Lung (tissue), 12 donors: Measurements from ENCODE around the gene KRTAP10-8. TPM values are rescaled to one million over a fixed set of nuclear protein-coding genes. Genes with fewer than 3 reads are reported as not detected.

Experiments used
- ATAC-seq: fragments of 200-7000 bp; cut with Tn5 transposase; one replicate; pipeline ENCODE4 v1.9.1; 2020; ENCODE audit warnings: moderate number of reproducible peaks; ENCODE audit not compliant: insufficient read depth, low FRiP score
- DNase-seq, 3 donors: peaks; one replicate each; pipeline ENCODE4 v3.0.0-alpha.2; 2013 to 2017
- H3K27ac ChIP-seq, 2 donors: one replicate each; pipeline ENCODE4 v1.5.1; 2013; ENCODE audit warnings: mild to moderate bottlenecking in 2 of 2, moderate library complexity in 2 of 2, control low read depth in 1 of 2, inconsistent platforms in 1 of 2, low read depth in 1 of 2, low read length in 1 of 2
- H3K27me3 ChIP-seq, 3 donors: one replicate each; pipeline ENCODE4 v1.5.1; 2013; ENCODE audit warnings: low read length in 2 of 3; ENCODE audit not compliant: control insufficient read depth in 3 of 3, insufficient read depth in 3 of 3
- H3K36me3 ChIP-seq, 4 donors: one replicate each; pipeline ENCODE4 v1.5.1; 2013; ENCODE audit warnings: low read length in 4 of 4, mild to moderate bottlenecking in 1 of 4, moderate library complexity in 1 of 4; ENCODE audit not compliant: control insufficient read depth in 4 of 4, insufficient read depth in 4 of 4
- H3K4me1 ChIP-seq, 5 donors: one replicate each; pipeline ENCODE4 v1.5.1; 2013; ENCODE audit warnings: low read length in 5 of 5, mild to moderate bottlenecking in 2 of 5, moderate library complexity in 1 of 5; ENCODE audit not compliant: control insufficient read depth in 5 of 5, insufficient read depth in 5 of 5
- H3K4me3 ChIP-seq: one replicate; pipeline ENCODE4 v1.5.1; 2013; ENCODE audit warnings: mild to moderate bottlenecking, control low read depth, moderate library complexity
- H3K9ac ChIP-seq, 2 donors: one replicate each; pipeline ENCODE4 v1.5.1; 2013; ENCODE audit warnings: low read length in 2 of 2, control low read depth in 1 of 2; ENCODE audit not compliant: insufficient read depth in 1 of 2
- H3K9me3 ChIP-seq, 4 donors: one replicate each; pipeline ENCODE4 v1.5.1; 2013; ENCODE audit warnings: low read length in 3 of 4, mild to moderate bottlenecking in 1 of 4, moderate library complexity in 1 of 4; ENCODE audit not compliant: control insufficient read depth in 4 of 4, insufficient read depth in 3 of 4
- CTCF ChIP-seq: IDR thresholded peaks from 2 replicates; pipeline ENCODE4 v1.5.1; 2012; ENCODE audit warnings: mild to moderate bottlenecking; ENCODE audit errors: control extremely low read depth, extremely low read depth
- WGBS, 2 donors: extraction: QIAGEN DNeasy Blood & Tissue Kit; methylation state at CpG; one replicate each; pipeline ENCODE4 v1.1.7; 2013; 5-methylcytosine and 5-hydroxymethylcytosine counted together
- polyA plus RNA-seq, 2 donors: library from polyadenylated mRNA; stranded (reverse); fragments of 200-250 nt; gene quantifications; one replicate each; pipeline ENCODE4 v1.2.1, GENCODE V29; 2013
- total RNA-seq, 2 donors: library from RNA; depleted of rRNA in 1 of 2; stranded (reverse); fragments of >200 nt in 1 of 2; gene quantifications; one replicate each; pipeline ENCODE4 v1.2.1, GENCODE V29; 2014 to 2021
- donor health status: control.
- donor health status: control.
- donor health status: Bipolar disorder and iron deficiency.
- donor health status: healthy.
- donor health status: DM: yes; HTN: yes; CAD: no.

The KRTAP10-8 gene
- total and polyA plus RNA-seq, 4 donors: not detected

- no peaks in the 10 kb centered on the region for H3K4me1 ChIP-seq
- peaks cover 0 to 29% (median 6%) of the 10 kb centered on the region in 4 donors for H3K9me3 ChIP-seq
- ATAC-seq (no peak), DNase-seq (no peak)
- 42 to 47% methylated on average over 17 to 21 of the region's 21 CpGs for WGBS, 2 donors
- no peak overlapping the region for H3K9ac ChIP-seq
- no peak for TF ChIP-seq CTCF
- H3K4me3 ChIP-seq: no peak overlapping the region
- no peaks in the 10 kb centered on the region for H3K36me3 ChIP-seq
- no peak overlapping the region for H3K27ac ChIP-seq
- H3K27me3 ChIP-seq: peaks cover 0 to 2% (median 2%) of the 10 kb centered on the region in 3 donors
These were observed 37.2 kb upstream of the KRTAP10-8 start for GRCh38 chr21:44574457-44575306.

GRCh38 chr21:44575307-44576024 is 36.4 kb upstream of the KRTAP10-8 start:
- 86 to 89% methylated on average over 20 of the region's 20 CpGs for WGBS, 2 donors
- H3K9ac ChIP-seq: no peak overlapping the region
- DNase-seq (no peak), ATAC-seq (no peak)
- H3K9me3 ChIP-seq: peaks cover 0 to 37% (median 6%) of the 10 kb centered on the region in 4 donors
- peaks cover 0 to 2% (median 2%) of the 10 kb centered on the region in 3 donors for H3K27me3 ChIP-seq
- no peaks in the 10 kb centered on the region for H3K36me3 ChIP-seq
- TF ChIP-seq CTCF: no peak
- H3K4me1 ChIP-seq: no peaks in the 10 kb centered on the region
- no peak overlapping the region for H3K27ac ChIP-seq
- H3K4me3 ChIP-seq: no peak overlapping the region

- Histone ChIP-seq H3K4me1 (no peaks in the 10 kb centered on the region), H3K27me3 (peaks cover 0 to 2% (median 2%) of the 10 kb centered on the region in 3 donors), H3K4me3 (no peak overlapping the region), H3K9me3 (peaks cover 0 to 38% (median 7%) of the 10 kb centered on the region in 4 donors), H3K36me3 (no peaks in the 10 kb centered on the region), H3K27ac (no peak overlapping the region), H3K9ac (no peak overlapping the region)
- no peak for ATAC-seq
- no peak for TF ChIP-seq CTCF
- DNase-seq: no peak
- WGBS, 2 donors: 86 to 89% methylated on average over 8 to 10 of the region's 10 CpGs
These were observed 35.9 kb upstream of the KRTAP10-8 start for GRCh38 chr21:44576025-44576420.
